ENCODE results near the gene TNIP1. TPM values are rescaled to one million over a fixed set of nuclear protein-coding genes. Genes with fewer than 3 reads are reported as not detected.

The TNIP1 gene
- polyA plus RNA-seq, 3 donors = 62.7 to 264 (median 97.5) TPM

DNA sequence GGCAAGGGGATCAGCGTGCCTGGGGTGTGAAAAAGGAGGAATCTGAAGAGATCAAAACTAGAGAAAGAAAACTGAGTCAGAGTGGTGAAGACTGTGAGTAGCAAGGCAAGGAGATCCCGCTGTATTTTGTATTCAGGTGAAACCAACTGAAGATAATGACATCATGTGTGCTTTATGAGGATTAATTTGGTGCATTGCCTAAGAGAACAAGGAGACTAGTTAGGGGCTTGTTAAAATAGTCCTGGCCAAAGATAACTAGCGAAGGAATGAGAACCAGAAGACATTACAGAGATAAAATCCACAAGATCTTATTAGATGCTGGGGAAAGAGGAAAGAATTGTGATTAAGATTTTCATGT is 77.4 kb downstream of the TNIP1 start:
- WGBS, 3 donors = 93 to 97% (median 97%) methylated on average over 3 of the region's 3 CpGs
- H3K27ac ChIP-seq (ENCODE audit: low read depth, low read length) = no peak overlapping the region

DNA sequence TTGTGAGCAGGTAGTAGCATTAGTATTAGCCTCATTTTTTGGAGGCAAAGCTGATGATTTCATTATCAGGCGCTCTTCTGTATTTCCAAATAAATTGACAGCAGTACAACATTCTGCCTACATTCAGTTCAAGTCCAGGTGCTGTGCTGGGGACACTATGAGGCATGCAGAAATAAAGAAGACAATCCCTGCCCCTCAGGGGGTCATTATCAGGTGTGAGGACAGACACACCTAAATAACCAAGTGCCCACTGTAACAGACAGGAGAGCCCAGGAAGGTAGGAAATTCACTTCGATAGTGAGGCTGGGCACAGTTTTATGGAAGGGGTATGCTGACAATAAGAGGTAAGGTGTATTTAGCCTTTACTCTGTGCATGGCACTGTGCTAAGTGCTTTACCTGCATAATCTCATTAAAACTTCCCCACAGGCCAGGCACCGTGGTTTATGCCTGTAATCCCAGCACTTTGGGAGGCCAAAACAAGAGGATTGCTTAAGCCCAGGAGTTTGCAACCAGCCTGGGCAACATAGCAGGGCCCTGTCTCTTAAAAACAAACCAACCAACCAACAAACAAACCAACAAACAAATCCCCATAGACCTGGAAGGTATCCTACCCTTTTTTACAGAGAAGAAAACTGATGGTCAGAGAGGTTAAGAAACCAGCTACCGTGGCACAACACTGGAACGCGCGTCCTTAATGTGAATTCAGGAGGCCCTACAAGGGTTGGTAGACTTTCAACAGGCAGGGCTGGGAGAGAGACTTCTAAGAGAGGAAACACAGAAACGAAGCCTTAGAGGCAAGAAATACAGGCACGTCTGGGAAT is 77.9 kb downstream of the TNIP1 start:
- WGBS, 3 donors = 84 to 90% (median 86%) methylated on average over 9 of the region's 9 CpGs

DNA sequence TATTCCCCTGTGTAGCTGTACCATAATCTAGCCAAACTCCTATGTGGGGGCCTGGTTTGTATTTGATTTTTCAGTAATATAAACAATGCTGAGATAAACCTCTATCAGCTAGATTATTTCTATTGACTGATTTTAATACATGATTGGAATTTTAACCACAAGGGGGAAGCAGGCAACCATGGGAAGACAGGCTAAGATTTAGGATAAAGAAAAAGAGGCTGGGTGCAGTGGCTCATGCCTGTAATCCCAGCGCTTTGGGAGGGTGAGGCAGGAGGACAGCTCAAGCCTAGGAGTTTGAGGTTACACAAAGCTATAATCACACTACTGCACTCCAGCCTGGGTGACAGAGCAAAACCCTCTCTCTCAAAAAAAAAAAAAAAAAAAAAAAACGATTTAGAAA is 78.6 kb downstream of the TNIP1 start:
- H3K27ac ChIP-seq (ENCODE audit: low read depth, low read length) = no peak overlapping the region
- WGBS, 3 donors = 38 to 46% (median 43%) methylated on average over 2 of the region's 2 CpGs

More for the DNA sequence above, 77.9 kb downstream of the TNIP1 start:
- no peak overlapping the region for H3K27ac ChIP-seq (ENCODE audit: low read depth, low read length)

DNA sequence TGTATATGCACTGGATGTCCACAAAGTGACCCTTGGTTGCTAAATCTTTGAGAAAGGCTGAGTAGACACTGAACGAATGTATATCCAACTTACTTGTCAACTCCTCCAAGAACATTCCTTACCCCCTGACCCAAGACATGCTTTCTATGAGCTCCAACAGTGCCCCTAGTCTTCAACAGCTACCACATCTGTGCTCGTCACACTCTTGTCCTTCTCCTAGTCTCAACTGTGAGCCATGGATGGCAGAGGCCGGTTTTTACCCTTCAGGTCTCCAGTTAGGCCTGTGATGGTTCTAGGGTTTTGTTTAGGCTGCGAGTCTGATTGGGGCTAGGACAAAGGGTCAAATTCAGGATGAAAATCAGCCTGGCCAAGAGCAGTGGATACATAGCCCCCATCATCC is 79.4 kb downstream of the TNIP1 start:
- H3K27ac ChIP-seq (ENCODE audit: low read depth, low read length) = no peak overlapping the region
- WGBS, 3 donors = 94 to 95% (median 94%) methylated on average over 4 of the region's 4 CpGs

- 34 to 60% (median 54%) methylated on average over 7 of the region's 7 CpGs for WGBS, 3 donors
Measured at GRCh38 chr5:150999704-151000442, 81.0 kb downstream of the TNIP1 start.

GRCh38 chr5:150993826-150994412 is 86.9 kb downstream of the TNIP1 start:
- WGBS, 3 donors = 48 to 91% (median 85%) methylated on average over 1 of the region's 1 CpG
- H3K27ac ChIP-seq (ENCODE audit: low read depth, low read length) = no peak overlapping the region

More at GRCh38 chr5:150999704-151000442, 81.0 kb downstream of the TNIP1 start:
- no peak overlapping the region for H3K27ac ChIP-seq (ENCODE audit: low read depth, low read length)

DNA sequence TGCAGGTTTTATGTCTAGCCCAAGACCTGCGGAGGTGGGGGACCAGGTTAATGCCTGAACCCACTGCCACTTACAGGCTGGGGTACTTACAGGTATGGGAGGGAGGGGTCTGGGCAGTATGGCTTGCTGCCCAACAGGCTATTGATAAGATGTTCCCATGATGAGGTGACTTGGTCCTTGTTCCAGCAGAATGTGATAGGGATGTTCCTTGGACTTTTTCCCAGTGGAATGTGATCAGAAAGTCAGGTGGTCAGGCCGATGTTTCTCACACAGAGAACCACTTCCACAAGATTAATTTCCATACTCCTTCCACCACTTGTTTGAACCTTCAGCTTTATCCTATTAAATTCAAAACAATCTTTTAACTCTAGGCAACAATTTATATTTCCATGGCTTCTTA is 87.4 kb downstream of the TNIP1 start:
- no peak overlapping the region for H3K27ac ChIP-seq (ENCODE audit: low read depth, low read length)
- WGBS, 3 donors = 71 to 93% (median 89%) methylated on average over 2 of the region's 2 CpGs

GRCh38 chr5:150992705-150993104 is 88.1 kb downstream of the TNIP1 start:
- WGBS, 3 donors = 94 to 99% (median 96%) methylated on average over 6 of the region's 6 CpGs
- H3K27ac ChIP-seq (ENCODE audit: low read depth, low read length) = no peak overlapping the region

- 65 to 72% (median 69%) methylated on average over 3 of the region's 3 CpGs for WGBS, 3 donors
- H3K27ac ChIP-seq (ENCODE audit: low read depth, low read length) = no peak overlapping the region
Measured at GRCh38 chr5:150989695-150990094, 91.1 kb downstream of the TNIP1 start.

GRCh38 chr5:150987746-150988145 is 93.1 kb downstream of the TNIP1 start:
- WGBS, 3 donors = 46 to 81% (median 80%) methylated on average over 3 of the region's 3 CpGs
- H3K27ac ChIP-seq (ENCODE audit: low read depth, low read length) = no peak overlapping the region

Other genes with a start within 250 kb of the TNIP1 start
- not detected for gene IRGM, start 234.5 kb downstream of the TNIP1 start, polyA plus RNA-seq
- gene ZNF300, start 176.1 kb downstream of the TNIP1 start, polyA plus RNA-seq = 1 to 10 TPM; 1.8 to 3.3 (median 2.8) TPM
- gene GPX3, start 60.4 kb downstream of the TNIP1 start, polyA plus RNA-seq = 1,000 to 10,000 TPM in 2 of 3 donors, 100 to 1,000 TPM in 1; 431 to 7,652 (median 5,613) TPM
- gene ANXA6, start 76.7 kb upstream of the TNIP1 start, polyA plus RNA-seq = 100 to 1,000 TPM in 2 of 3 donors, 10 to 100 TPM in 1; 70.1 to 454 (median 256) TPM
- 100 to 1,000 TPM in 2 of 3 donors, 10 to 100 TPM in 1; 38.3 to 168 (median 145) TPM for gene CCDC69, start 143.1 kb upstream of the TNIP1 start, polyA plus RNA-seq
- 10 to 100 TPM in 2 of 3 donors, 1 to 10 TPM in 1; 7.8 to 14.1 (median 10.1) TPM for gene GM2A, start 172.2 kb upstream of the TNIP1 start, polyA plus RNA-seq
- gene SLC36A3, start 222.7 kb upstream of the TNIP1 start, polyA plus RNA-seq = not detected

Data from adipose tissue (tissue), 3 donors.